Mononuclear cell (primary cell): ENCODE results near the gene LRIG1. TPM values are rescaled to one million over a fixed set of nuclear protein-coding genes. Genes with fewer than 3 reads are reported as not detected.

ENCODE experiments used
- H3K27me3 ChIP-seq: 2 replicates; pipeline ENCODE4 v1.6.0; 2011; ENCODE audit warnings: low read length, control low read depth; ENCODE audit not compliant: insufficient read depth
- H3K4me1 ChIP-seq: 2 replicates; pipeline ENCODE4 v1.5.1; 2011; ENCODE audit warnings: mild to moderate bottlenecking, low read length, control low read depth; ENCODE audit not compliant: insufficient read depth
- H3K4me3 ChIP-seq: 2 replicates; pipeline ENCODE4 v1.5.1; 2011; ENCODE audit warnings: mild to moderate bottlenecking, low read length, moderate library complexity
- H3K9me3 ChIP-seq: 2 replicates; pipeline ENCODE4 v1.5.1; 2011; ENCODE audit warnings: low read depth, mild to moderate bottlenecking, control low read depth, low read length
- total RNA-seq: library from RNA; depleted of rRNA; stranded (reverse); fragments of >200 nt; gene quantifications from one replicate; pipeline ENCODE4 v1.2.3, GENCODE V29; 2012

LRIG1 gene
- total RNA-seq, 1 donor, result 21.4 TPM

DNA sequence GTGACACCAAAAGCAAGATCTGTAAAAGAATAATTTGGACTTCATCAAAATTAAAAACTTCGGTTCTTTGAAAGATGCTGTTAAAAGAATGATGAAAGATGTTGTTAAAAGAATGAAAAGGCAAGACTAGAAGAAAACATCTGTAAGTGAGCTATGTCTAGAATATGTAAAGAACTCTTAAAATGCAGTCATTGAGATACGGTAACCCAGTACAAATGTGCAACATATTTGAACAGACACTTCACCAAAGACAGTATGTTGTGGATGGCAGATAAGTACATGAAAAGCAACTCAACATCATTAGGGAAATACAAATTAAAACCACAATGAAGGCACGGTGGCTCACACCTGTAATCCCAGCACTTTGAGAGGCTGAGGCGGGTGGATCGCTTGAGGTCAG, 139.5 kb downstream of the LRIG1 start:
- H3K4me1 ChIP-seq, result no peaks in the 10 kb centered on the region
- H3K9me3 ChIP-seq, result no peaks in the 10 kb centered on the region
- H3K27me3 ChIP-seq, result no peaks in the 10 kb centered on the region
- H3K4me3 ChIP-seq, result no peak overlapping the region

GRCh38 chr3:66355997-66356396, 144.8 kb downstream of the LRIG1 start:
- H3K27me3 ChIP-seq, result no peaks in the 10 kb centered on the region
- H3K4me3 ChIP-seq, result no peak overlapping the region
- H3K9me3 ChIP-seq, result no peaks in the 10 kb centered on the region
- H3K4me1 ChIP-seq, result no peaks in the 10 kb centered on the region

- Histone ChIP-seq H3K4me3 (no peak overlapping the region), H3K9me3 (no peaks in the 10 kb centered on the region)
These were observed 145.4 kb downstream of the LRIG1 start for GRCh38 chr3:66355394-66355793.

GRCh38 chr3:66354001-66354400, 146.8 kb downstream of the LRIG1 start:
- H3K4me1 ChIP-seq, result no peaks in the 10 kb centered on the region
- H3K27me3 ChIP-seq, result no peaks in the 10 kb centered on the region
- H3K4me3 ChIP-seq, result no peak overlapping the region
- no peaks in the 10 kb centered on the region for H3K9me3 ChIP-seq

More at GRCh38 chr3:66355394-66355793, 145.4 kb downstream of the LRIG1 start:
- no peaks in the 10 kb centered on the region for H3K4me1 ChIP-seq
- H3K27me3 ChIP-seq, result no peaks in the 10 kb centered on the region

- Histone ChIP-seq H3K4me3 (no peak overlapping the region), H3K4me1 (no peaks in the 10 kb centered on the region), H3K27me3 (no peaks in the 10 kb centered on the region), H3K9me3 (no peaks in the 10 kb centered on the region)
These were observed 147.3 kb downstream of the LRIG1 start for GRCh38 chr3:66353530-66353929.

DNA sequence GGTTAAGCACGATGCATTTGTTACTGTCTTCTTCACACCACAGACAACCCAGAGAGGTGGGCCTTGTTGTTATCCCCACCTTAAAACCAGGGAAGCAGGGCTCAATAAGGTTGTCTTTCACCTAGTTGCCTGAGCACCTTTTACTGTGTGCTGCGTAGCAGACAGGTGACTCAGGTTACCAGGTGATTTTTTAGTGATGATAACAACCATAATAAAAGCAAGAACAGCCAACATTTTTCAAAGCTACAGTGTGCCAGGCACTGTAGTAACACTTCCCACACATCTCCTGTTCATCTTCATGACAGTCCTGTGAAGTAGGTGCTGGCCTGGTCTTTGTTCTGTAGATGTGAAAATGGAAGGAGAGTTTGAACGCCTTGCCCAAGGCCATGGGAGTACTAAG, 147.8 kb downstream of the LRIG1 start:
- Histone ChIP-seq H3K27me3 (no peaks in the 10 kb centered on the region), H3K4me3 (no peak overlapping the region), H3K4me1 (no peaks in the 10 kb centered on the region), H3K9me3 (no peaks in the 10 kb centered on the region)

DNA sequence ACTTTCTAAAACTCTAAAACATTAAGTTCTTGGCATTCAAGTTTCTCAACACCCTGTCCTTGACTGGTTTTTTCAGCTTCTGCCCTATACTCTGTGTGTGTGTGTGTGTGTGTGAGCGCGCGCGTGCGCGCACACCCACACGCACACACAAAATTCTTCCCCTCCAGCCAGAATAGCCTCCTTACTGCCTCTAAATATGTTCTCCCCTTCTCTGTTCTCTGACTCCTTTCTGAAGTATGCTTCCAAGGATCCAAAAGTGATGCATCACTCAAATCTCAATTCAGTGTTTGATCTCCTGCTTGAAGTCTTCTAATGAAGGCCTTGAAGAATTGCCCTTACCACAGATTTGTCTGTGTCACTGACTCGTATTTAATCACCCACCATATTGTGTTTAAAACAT, 150.2 kb downstream of the LRIG1 start:
- Histone ChIP-seq H3K9me3 (no peaks in the 10 kb centered on the region), H3K4me1 (no peaks in the 10 kb centered on the region), H3K27me3 (no peaks in the 10 kb centered on the region), H3K4me3 (no peak overlapping the region)

GRCh38 chr3:66348704-66349103, 152.1 kb downstream of the LRIG1 start:
- Histone ChIP-seq H3K4me3 (no peak overlapping the region), H3K27me3 (no peaks in the 10 kb centered on the region), H3K9me3 (no peaks in the 10 kb centered on the region), H3K4me1 (no peaks in the 10 kb centered on the region)

- no peaks in the 10 kb centered on the region for H3K27me3 ChIP-seq
- H3K9me3 ChIP-seq, result no peaks in the 10 kb centered on the region
- no peaks in the 10 kb centered on the region for H3K4me1 ChIP-seq
- no peak overlapping the region for H3K4me3 ChIP-seq
These were observed 155.8 kb downstream of the LRIG1 start for GRCh38 chr3:66344848-66345578.

DNA sequence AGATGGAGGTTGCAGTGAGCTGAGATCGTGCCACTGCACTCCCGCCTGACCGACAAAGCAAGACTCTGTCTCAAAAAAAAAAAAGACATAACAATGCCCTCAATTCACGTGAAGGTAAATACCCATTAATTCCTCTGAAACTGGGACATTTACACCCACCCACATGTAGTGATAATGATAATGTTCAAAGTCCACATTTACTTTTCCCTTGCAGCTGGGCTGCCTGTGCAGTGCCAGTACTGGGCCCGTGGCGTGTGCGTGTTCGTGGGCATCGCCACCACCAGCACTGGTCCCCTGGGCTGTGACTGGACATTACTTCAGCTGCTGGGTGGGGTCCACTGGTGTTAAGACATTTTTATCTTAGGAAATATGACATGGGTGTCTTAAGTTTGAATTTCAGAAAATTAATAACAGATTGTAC, 156.4 kb downstream of the LRIG1 start:
- no peaks in the 10 kb centered on the region for H3K27me3 ChIP-seq
- no peaks in the 10 kb centered on the region for H3K4me1 ChIP-seq
- no peaks in the 10 kb centered on the region for H3K9me3 ChIP-seq
- no peak overlapping the region for H3K4me3 ChIP-seq

DNA sequence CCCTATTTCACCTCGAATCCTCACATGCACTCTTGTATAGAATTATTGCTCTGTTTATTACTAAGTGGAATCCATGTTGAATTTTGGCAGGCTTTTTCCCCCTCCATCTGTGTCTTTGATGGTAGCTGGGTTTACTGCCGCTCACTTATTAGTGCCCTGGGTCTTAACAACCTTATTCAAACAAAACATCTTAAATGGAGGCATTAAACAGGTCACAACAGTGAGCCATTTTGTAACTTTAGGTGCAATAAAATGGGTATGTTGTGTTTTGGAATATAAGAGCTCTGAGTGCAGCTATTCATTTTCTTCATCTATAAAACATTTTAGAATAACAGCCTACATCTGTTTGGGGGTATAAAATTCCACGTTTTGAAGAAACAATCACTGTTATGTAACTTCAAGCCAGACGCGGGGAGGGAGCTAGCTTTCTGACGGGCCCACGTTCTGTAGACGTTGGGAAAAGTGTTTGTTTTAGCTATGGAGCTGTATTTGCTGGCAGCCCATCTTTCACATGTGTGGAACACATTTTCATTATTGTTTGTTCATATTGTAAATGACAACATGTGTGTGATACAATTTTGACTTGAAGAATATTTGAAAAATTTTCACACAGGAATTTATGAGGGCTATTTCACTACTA, 158.0 kb downstream of the LRIG1 start:
- no peak overlapping the region for H3K4me3 ChIP-seq
- no peaks in the 10 kb centered on the region for H3K9me3 ChIP-seq
- H3K4me1 ChIP-seq, result no peaks in the 10 kb centered on the region
- H3K27me3 ChIP-seq, result no peaks in the 10 kb centered on the region

DNA sequence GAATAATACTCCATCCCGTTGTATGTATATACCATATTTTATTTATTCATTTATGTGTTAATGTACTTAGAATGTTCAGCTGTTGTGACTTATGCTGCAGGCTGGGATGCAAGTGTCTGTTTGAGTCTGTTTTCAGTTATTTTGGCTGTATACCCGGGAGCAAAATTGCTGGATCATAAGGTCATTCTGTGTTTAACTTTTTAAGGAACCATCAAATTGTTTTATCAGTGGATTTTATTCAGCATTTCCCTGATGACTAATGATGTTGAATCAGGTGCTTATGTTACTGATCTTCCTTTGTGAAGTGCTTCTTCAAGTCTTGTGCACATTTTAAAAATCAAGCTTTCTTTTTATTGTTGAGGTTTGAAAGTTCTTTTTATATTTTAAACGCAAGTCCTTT, 161.9 kb downstream of the LRIG1 start:
- no peaks in the 10 kb centered on the region for H3K9me3 ChIP-seq
- H3K27me3 ChIP-seq, result no peaks in the 10 kb centered on the region
- no peaks in the 10 kb centered on the region for H3K4me1 ChIP-seq
- no peak overlapping the region for H3K4me3 ChIP-seq

DNA sequence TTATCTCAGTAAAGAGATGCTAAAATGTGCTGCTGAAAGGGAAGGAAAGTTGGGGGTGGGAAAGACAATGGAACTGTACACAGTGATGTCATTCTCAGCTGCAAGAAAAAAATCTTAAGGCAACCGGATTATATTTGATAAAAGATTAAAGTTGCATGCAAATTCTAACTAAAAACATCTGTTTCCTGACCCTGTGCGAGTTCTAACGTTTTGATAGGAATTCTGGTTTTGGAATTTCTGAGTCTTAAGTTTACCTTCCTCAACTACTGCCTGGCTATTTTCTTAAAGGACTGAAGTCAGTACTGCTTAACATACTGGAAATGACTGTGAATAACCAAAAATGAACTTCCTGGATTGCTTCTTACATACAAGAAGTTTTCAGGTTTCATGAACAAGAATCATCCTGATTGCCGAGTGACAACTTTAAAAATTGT, 164.5 kb downstream of the LRIG1 start:
- Histone ChIP-seq H3K9me3 (no peaks in the 10 kb centered on the region), H3K27me3 (no peaks in the 10 kb centered on the region), H3K4me1 (no peaks in the 10 kb centered on the region), H3K4me3 (no peak overlapping the region)

DNA sequence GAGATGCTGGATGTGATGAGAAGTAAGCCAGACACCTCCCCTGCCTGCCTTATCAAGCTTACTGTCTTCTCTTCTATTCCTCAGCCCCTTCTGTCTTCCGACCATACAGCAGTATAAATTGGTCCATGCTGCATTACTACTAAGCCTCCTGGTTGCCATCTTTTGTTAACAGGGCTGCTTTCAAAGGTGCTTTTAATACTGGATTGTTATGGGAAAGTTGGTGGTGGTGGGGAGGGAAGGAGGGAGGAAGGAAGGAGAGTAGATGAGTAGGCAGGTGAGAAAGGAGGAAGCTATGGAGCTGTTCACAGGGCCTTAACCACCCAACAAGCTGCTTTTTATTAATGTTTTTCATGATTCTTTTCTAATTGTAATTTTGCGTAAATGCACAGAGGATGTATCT, 165.2 kb downstream of the LRIG1 start:
- Histone ChIP-seq H3K4me3 (no peak overlapping the region), H3K4me1 (no peaks in the 10 kb centered on the region), H3K9me3 (no peaks in the 10 kb centered on the region), H3K27me3 (no peaks in the 10 kb centered on the region)
